AML-193 (cell line): ENCODE data around the gene MEP1A.
"Not testable (repeated sequence)": the region's sequence is repeated elsewhere in the genome, so short reads cannot be mapped to it uniquely, and the experiment has no call there.

Experiments
- DNase-seq, 2 experiments: peaks; one replicate each; lab custom pipeline; 2025; lab: John Stamatoyannopoulos, UW

The MEP1A gene

GRCh38 chr6:46793138-46793537 is at the start of gene MEP1A:
TSS of gene MEP1A (plus strand) at chr6:46793389. CDS start at chr6:46793399, 10 bp downstream.
- DNase-seq: no peak

- no peak for DNase-seq
Observed at GRCh38 chr6:46743425-46744158, 49.6 kb upstream of the MEP1A start.

- DNase-seq: not testable (repeated sequence)
Observed at GRCh38 chr6:46744159-46744725, 48.9 kb upstream of the MEP1A start.

- DNase-seq: no peak
Observed at GRCh38 chr6:46745973-46746372, 47.2 kb upstream of the MEP1A start.

GRCh38 chr6:46746696-46747095 is 46.5 kb upstream of the MEP1A start, which contains the start of gene ANKRD66:
TSS of gene ANKRD66 (plus strand) at chr6:46746933. CDS start at chr6:46751949, 5,016 bp downstream.
- DNase-seq: no peak

- DNase-seq: no peak
Observed at GRCh38 chr6:46748940-46749503, 44.2 kb upstream of the MEP1A start.

- no peak for DNase-seq
Observed at GRCh38 chr6:46749731-46750130, 43.5 kb upstream of the MEP1A start.

- DNase-seq: no peak
Observed at GRCh38 chr6:46751658-46752057, 41.5 kb upstream of the MEP1A start.

GRCh38 chr6:46755865-46756264 is 37.3 kb upstream of the MEP1A start:
- no peak for DNase-seq

- DNase-seq: no peak
Observed at GRCh38 chr6:46756469-46757213, 36.5 kb upstream of the MEP1A start.

- DNase-seq: no peak
Observed at GRCh38 chr6:46757214-46757596, 36.0 kb upstream of the MEP1A start.

- no peak for DNase-seq
Observed at GRCh38 chr6:46758960-46759753, 34.0 kb upstream of the MEP1A start.

GRCh38 chr6:46760925-46761324 is 32.3 kb upstream of the MEP1A start:
- no peak for DNase-seq

GRCh38 chr6:46763466-46763865 is 29.7 kb upstream of the MEP1A start:
- no peak for DNase-seq

GRCh38 chr6:46764280-46764679 is 28.9 kb upstream of the MEP1A start:
- DNase-seq: not testable (repeated sequence)

GRCh38 chr6:46764961-46765360 is 28.2 kb upstream of the MEP1A start:
- no peak for DNase-seq

- DNase-seq: no peak
Observed at GRCh38 chr6:46772016-46772415, 21.2 kb upstream of the MEP1A start.

GRCh38 chr6:46772762-46773161 is 20.4 kb upstream of the MEP1A start:
- peak; percentile 100 for DNase-seq

GRCh38 chr6:46773201-46773855 is 19.9 kb upstream of the MEP1A start:
- DNase-seq: peak; percentile 32 to 49

GRCh38 chr6:46774736-46775135 is 18.5 kb upstream of the MEP1A start:
- DNase-seq: not testable (repeated sequence)

- DNase-seq: no peak
Observed at GRCh38 chr6:46776070-46776712, 17.0 kb upstream of the MEP1A start.
